Body of pancreas (tissue), 4 donors: ENCODE results near the gene SGPL1.

Experiments used
- POLR2A ChIP-seq, 3 donors: fragments of 450-650 bp; IDR thresholded peaks; one replicate each; pipeline ENCODE4 v1.6.1; 2016; ENCODE audit warnings: antibody characterized with exemption in 3 of 3, mild to moderate bottlenecking in 2 of 3
- TF ChIP-seq, protein P1 (sequence below), 7 experiments: fragments of 450-650 bp in 4 of 7; fragments of 200-600 bp in 3 of 7; sonication (generic) in 3 of 7; IDR thresholded peaks; one replicate each; pipeline ENCODE4 v1.5.1; 2016 to 2019; ENCODE audit warnings: antibody characterized with exemption in 7 of 7

DNA sequence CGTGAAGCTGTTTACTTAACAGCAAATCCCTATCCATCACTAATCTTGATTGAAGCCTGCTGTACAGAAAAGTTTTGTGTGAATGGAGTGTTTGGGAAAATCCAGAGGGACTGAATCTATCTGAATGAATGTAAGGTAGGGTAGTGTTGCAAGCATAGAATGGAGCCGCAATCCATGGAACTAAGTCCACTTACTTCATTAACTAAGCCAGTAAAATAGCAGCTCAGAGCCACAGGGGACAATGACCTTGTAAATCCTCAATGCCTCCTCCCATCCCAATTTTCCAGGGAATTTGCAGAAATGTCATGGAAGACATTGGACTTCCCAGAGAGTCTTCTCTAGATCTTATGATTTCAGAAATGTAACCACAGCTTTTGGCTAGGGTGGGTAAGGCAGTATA is 45.7 kb upstream of the SGPL1 start:
- no peak for TF ChIP-seq POLR2A (IDR thresholded peaks at IDR 0.05)
- TF ChIP-seq, protein P1, sequence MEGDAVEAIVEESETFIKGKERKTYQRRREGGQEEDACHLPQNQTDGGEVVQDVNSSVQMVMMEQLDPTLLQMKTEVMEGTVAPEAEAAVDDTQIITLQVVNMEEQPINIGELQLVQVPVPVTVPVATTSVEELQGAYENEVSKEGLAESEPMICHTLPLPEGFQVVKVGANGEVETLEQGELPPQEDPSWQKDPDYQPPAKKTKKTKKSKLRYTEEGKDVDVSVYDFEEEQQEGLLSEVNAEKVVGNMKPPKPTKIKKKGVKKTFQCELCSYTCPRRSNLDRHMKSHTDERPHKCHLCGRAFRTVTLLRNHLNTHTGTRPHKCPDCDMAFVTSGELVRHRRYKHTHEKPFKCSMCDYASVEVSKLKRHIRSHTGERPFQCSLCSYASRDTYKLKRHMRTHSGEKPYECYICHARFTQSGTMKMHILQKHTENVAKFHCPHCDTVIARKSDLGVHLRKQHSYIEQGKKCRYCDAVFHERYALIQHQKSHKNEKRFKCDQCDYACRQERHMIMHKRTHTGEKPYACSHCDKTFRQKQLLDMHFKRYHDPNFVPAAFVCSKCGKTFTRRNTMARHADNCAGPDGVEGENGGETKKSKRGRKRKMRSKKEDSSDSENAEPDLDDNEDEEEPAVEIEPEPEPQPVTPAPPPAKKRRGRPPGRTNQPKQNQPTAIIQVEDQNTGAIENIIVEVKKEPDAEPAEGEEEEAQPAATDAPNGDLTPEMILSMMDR (IDR thresholded peaks at IDR 0.05) = no peak
